ENCODE measurements around the gene RDH11. TPM values are rescaled to one million over a fixed set of nuclear protein-coding genes. Genes with fewer than 3 reads are reported as not detected.

Gene RDH11
- total and polyA plus RNA-seq, 2 donors (not counting 3 experiments of a cell fraction or from before 2014, with no cell fraction given), result 79.8 to 93.2 TPM

- Histone ChIP-seq H3K9me3 (replicated peaks; ENCODE audit: control insufficient read depth, insufficient read depth, low read length) (no peaks in the 10 kb centered on the region), H3K9ac (replicated peaks; ENCODE audit: extremely low read depth, insufficient read depth, low read length) (no peak overlapping the region), H3K27me3 (ENCODE audit: control insufficient read depth in 2 of 2, insufficient read depth in 2 of 2, low read length in 2 of 2) (no peaks in the 10 kb centered on the region), H3K4me2 (ENCODE audit: insufficient read depth, low read length) (no peak overlapping the region), H3K36me3 (ENCODE audit: control insufficient read depth in 2 of 2, extremely low read depth in 1 of 2, insufficient read depth in 2 of 2, low read length in 2 of 2) (peaks cover 25 to 36% of the 10 kb centered on the region in 2 experiments), H3K27ac (ENCODE audit: insufficient read depth, low read depth, low read length) (no peak overlapping the region), H3K4me3 (replicated peaks in 1 of 3; ENCODE audit: insufficient read depth in 1 of 3, low read depth in 1 of 3, low read length in 3 of 3) (no peak overlapping the region), H2AFZ (ENCODE audit: low read depth, low read length) (no peak overlapping the region), H3K4me1 (ENCODE audit: control insufficient read depth, extremely low read depth, insufficient read depth, low read length) (no peaks in the 10 kb centered on the region), H4K20me1 (replicated peaks; ENCODE audit: control insufficient read depth, extremely low read depth, insufficient read depth, low read length) (no peaks in the 10 kb centered on the region), H3K9me1 (replicated peaks; ENCODE audit: control insufficient read depth, extremely low read depth, insufficient read depth, low read length) (no peaks in the 10 kb centered on the region), H3K79me2 (ENCODE audit: control insufficient read depth, insufficient read depth, low read length) (no peaks in the 10 kb centered on the region)
- no TSS peak for BruUV-seq (replicated peaks)
- CTCF ChIA-PET, result interaction anchor here (1.1 to 1.9 kb wide), 3 partner anchors 32 to 66 kb away, joined by 3 to 7 read pairs (median 4); no protein-coding TSS in a partner anchor
- intact Hi-C loops (cut with micrococcal nuclease), result no loop called here
- DNase-seq (ENCODE audit: low read depth, low spot score), result no peak
- dilution Hi-C loops (cut with MboI; ENCODE audit: extremely low pct_ligation_motif_present, low sequenced_read_pairs), result no loop called here
- POLR2A ChIA-PET, result no interaction called here
- TF ChIP-seq MYC (IDR thresholded peaks at IDR 0.05; ENCODE audit: low read depth, low read length) (no peak), MAX (IDR thresholded peaks at IDR 0.05; ENCODE audit: insufficient read depth, insufficient read length) (no peak), JUN (IDR thresholded peaks at IDR 0.05; ENCODE audit: borderline replicate concordance, insufficient read depth, insufficient read length, low read depth) (no peak), GATA2 (IDR thresholded peaks at IDR 0.05; ENCODE audit: insufficient read depth, insufficient read length, low read depth, low read length) (no peak), EZH2 (IDR thresholded peaks at IDR 0.05; ENCODE audit: borderline replicate concordance, low read depth, low read length, severe bottlenecking) (no peak), POLR2A (IDR thresholded peaks at IDR 0.05; ENCODE audit: low read depth, low read length) (no peak), POLR2AphosphoS5 (IDR thresholded peaks at IDR 0.05; ENCODE audit: insufficient read depth, low read depth, low read length) (no peak), FOS (IDR thresholded peaks at IDR 0.05; ENCODE audit: borderline replicate concordance, insufficient read depth, low read length) (no peak)
- TF ChIP-seq, protein P1, sequence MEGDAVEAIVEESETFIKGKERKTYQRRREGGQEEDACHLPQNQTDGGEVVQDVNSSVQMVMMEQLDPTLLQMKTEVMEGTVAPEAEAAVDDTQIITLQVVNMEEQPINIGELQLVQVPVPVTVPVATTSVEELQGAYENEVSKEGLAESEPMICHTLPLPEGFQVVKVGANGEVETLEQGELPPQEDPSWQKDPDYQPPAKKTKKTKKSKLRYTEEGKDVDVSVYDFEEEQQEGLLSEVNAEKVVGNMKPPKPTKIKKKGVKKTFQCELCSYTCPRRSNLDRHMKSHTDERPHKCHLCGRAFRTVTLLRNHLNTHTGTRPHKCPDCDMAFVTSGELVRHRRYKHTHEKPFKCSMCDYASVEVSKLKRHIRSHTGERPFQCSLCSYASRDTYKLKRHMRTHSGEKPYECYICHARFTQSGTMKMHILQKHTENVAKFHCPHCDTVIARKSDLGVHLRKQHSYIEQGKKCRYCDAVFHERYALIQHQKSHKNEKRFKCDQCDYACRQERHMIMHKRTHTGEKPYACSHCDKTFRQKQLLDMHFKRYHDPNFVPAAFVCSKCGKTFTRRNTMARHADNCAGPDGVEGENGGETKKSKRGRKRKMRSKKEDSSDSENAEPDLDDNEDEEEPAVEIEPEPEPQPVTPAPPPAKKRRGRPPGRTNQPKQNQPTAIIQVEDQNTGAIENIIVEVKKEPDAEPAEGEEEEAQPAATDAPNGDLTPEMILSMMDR (IDR thresholded peaks at IDR 0.05; ENCODE audit: extremely low read depth in 1 of 2, insufficient read depth in 1 of 2, low read depth in 1 of 2, low read length in 2 of 2), result no peak
- FAIRE-seq, result no peak
Measured at GRCh38 chr14:67650694-67651093, 44.9 kb downstream of the RDH11 start.

Data from endothelial cell of umbilical vein (primary cell).